ENCODE data around the gene SUGP2. TPM values are rescaled to one million over a fixed set of nuclear protein-coding genes. Genes with fewer than 3 reads are reported as not detected.

Gene SUGP2
- total RNA-seq, 1 donor from 2014 or later: 68.2 TPM

GRCh38 chr19:19076476-19076875, 43.2 kb upstream of the SUGP2 start:
- DNase-seq: no peak
- peaks cover 7% of the 10 kb centered on the region for H3K36me3 ChIP-seq
- H3K9me3 ChIP-seq (replicated peaks): no peaks in the 10 kb centered on the region
- intact Hi-C loops (cut with micrococcal nuclease): no loop called here
- peaks cover 9% of the 10 kb centered on the region for H3K4me1 ChIP-seq
- H3K27ac ChIP-seq (replicated peaks): no peak overlapping the region
- no peaks in the 10 kb centered on the region for H3K27me3 ChIP-seq (ENCODE audit: low read depth)
- TF ChIP-seq CTCF (IDR thresholded peaks at IDR 0.05; ENCODE audit: borderline replicate concordance): no peak
- no peak overlapping the region for H3K4me3 ChIP-seq

- Histone ChIP-seq H3K36me3 (peaks cover 7% of the 10 kb centered on the region), H3K4me3 (no peak overlapping the region), H3K27me3 (ENCODE audit: low read depth) (no peaks in the 10 kb centered on the region), H3K9me3 (replicated peaks) (no peaks in the 10 kb centered on the region), H3K4me1 (peaks cover 3% of the 10 kb centered on the region), H3K27ac (replicated peaks) (no peak overlapping the region)
- no peak for TF ChIP-seq CTCF (IDR thresholded peaks at IDR 0.05; ENCODE audit: borderline replicate concordance)
- intact Hi-C loops (cut with micrococcal nuclease): no loop called here
- DNase-seq: no peak
These were observed 41.8 kb upstream of the SUGP2 start for GRCh38 chr19:19075126-19075525.

- no peak for TF ChIP-seq CTCF (IDR thresholded peaks at IDR 0.05; ENCODE audit: borderline replicate concordance)
- intact Hi-C loops (cut with micrococcal nuclease): no loop called here
- H3K27me3 ChIP-seq (ENCODE audit: low read depth): no peaks in the 10 kb centered on the region
- peaks cover 9% of the 10 kb centered on the region for H3K4me1 ChIP-seq
- H3K27ac ChIP-seq (replicated peaks): no peak overlapping the region
- H3K4me3 ChIP-seq: no peak overlapping the region
- H3K9me3 ChIP-seq (replicated peaks): no peaks in the 10 kb centered on the region
- H3K36me3 ChIP-seq: peaks cover 7% of the 10 kb centered on the region
- no peak for DNase-seq
These were observed 41.0 kb upstream of the SUGP2 start for GRCh38 chr19:19074196-19074882.

- Histone ChIP-seq H3K36me3 (peaks cover 7% of the 10 kb centered on the region), H3K27ac (replicated peaks) (no peak overlapping the region), H3K4me1 (peaks cover 32% of the 10 kb centered on the region), H3K9me3 (replicated peaks) (no peaks in the 10 kb centered on the region), H3K4me3 (no peak overlapping the region), H3K27me3 (ENCODE audit: low read depth) (no peaks in the 10 kb centered on the region)
- intact Hi-C loops (cut with micrococcal nuclease): no loop called here
- no peak for DNase-seq
- no peak for TF ChIP-seq CTCF (IDR thresholded peaks at IDR 0.05; ENCODE audit: borderline replicate concordance)
These were observed 38.6 kb upstream of the SUGP2 start for GRCh38 chr19:19071897-19072296.

GRCh38 chr19:19068659-19069654, 35.6 kb upstream of the SUGP2 start:
- H3K27ac ChIP-seq (replicated peaks): peak overlapping the region; percentile 73
- intact Hi-C loops (cut with micrococcal nuclease): no loop called here
- H3K36me3 ChIP-seq: no peaks in the 10 kb centered on the region
- no peaks in the 10 kb centered on the region for H3K9me3 ChIP-seq (replicated peaks)
- TF ChIP-seq CTCF (IDR thresholded peaks at IDR 0.05; ENCODE audit: borderline replicate concordance): no peak
- H3K4me1 ChIP-seq: peaks cover 58% of the 10 kb centered on the region
- no peak for DNase-seq
- H3K27me3 ChIP-seq (ENCODE audit: low read depth): no peaks in the 10 kb centered on the region
- H3K4me3 ChIP-seq: no peak overlapping the region
